HCT116 (cell line): ENCODE results near the gene BPIFB6.

Experiments
- CEBPB ChIP-seq: IDR thresholded peaks from 2 replicates; pipeline ENCODE4 v1.6.1; 2012; ENCODE audit warnings: low read depth
- EZH2 ChIP-seq: fragments of 200-600 bp; sonication (generic); IDR thresholded peaks from 2 replicates; pipeline ENCODE4 v1.6.1; 2017; ENCODE audit warnings: antibody characterized with exemption, mixed run types
- EZH2phosphoT487 ChIP-seq: fragments of 200-600 bp; IDR thresholded peaks from 2 replicates; pipeline ENCODE4 v1.6.1; 2018; ENCODE audit warnings: antibody characterized with exemption, borderline replicate concordance
- MAX ChIP-seq: IDR thresholded peaks from 2 replicates; pipeline ENCODE4 v1.6.1; 2012
- POLR2A ChIP-seq: IDR thresholded peaks from 2 replicates; pipeline ENCODE4 v1.7.0; 2011; ENCODE audit warnings: borderline replicate concordance; ENCODE audit not compliant: insufficient read depth, insufficient read length; ENCODE audit errors: extremely low read depth
- POLR2AphosphoS5 ChIP-seq: IDR thresholded peaks from 2 replicates; pipeline ENCODE4 v1.6.1; 2011; ENCODE audit warnings: mild to moderate bottlenecking, low read depth, low read length, moderate library complexity
- SIN3A ChIP-seq: IDR thresholded peaks from 2 replicates; pipeline ENCODE4 v1.6.1; 2012; ENCODE audit warnings: low read depth
- SP1 ChIP-seq: IDR thresholded peaks from 2 replicates; pipeline ENCODE4 v1.6.1; 2012; ENCODE audit warnings: low read depth
- YY1 ChIP-seq: IDR thresholded peaks from 2 replicates; pipeline ENCODE4 v1.6.1; 2011; ENCODE audit warnings: low read length, low read depth, moderate library complexity, mild to moderate bottlenecking; ENCODE audit not compliant: insufficient replicate concordance; ENCODE audit errors: extremely low read depth
- ZNF274 ChIP-seq: fragments of 200-500 bp; sonication (Bioruptor generic); IDR thresholded peaks from 2 replicates; pipeline ENCODE4 v1.6.1; 2014; ENCODE audit warnings: mild to moderate bottlenecking, low read depth, low read length, inconsistent platforms
- TF ChIP-seq, protein P1 (sequence below), 3 experiments: fragments of 200-600 bp in 1 of 3; sonication (generic) in 1 of 3; IDR thresholded peaks in 2 of 3; conservative IDR thresholded peaks in 1 of 3; 2 replicates each; pipeline ENCODE4 v1.5.1; 2012 to 2017; ENCODE audit warnings: low read depth in 2 of 3, low read length in 2 of 3, antibody characterized with exemption in 1 of 3, borderline replicate concordance in 1 of 3, control low read depth in 1 of 3, mild to moderate bottlenecking in 1 of 3, mixed read lengths in 1 of 3, mixed run types in 1 of 3, moderate library complexity in 1 of 3; ENCODE audit not compliant: insufficient read depth in 1 of 3
- TF ChIP-seq, protein P2 (sequence below): IDR thresholded peaks from 2 replicates; pipeline ENCODE4 v1.6.1; 2012; ENCODE audit warnings: low read depth

- no peak for TF ChIP-seq POLR2A
- TF ChIP-seq, protein P1, sequence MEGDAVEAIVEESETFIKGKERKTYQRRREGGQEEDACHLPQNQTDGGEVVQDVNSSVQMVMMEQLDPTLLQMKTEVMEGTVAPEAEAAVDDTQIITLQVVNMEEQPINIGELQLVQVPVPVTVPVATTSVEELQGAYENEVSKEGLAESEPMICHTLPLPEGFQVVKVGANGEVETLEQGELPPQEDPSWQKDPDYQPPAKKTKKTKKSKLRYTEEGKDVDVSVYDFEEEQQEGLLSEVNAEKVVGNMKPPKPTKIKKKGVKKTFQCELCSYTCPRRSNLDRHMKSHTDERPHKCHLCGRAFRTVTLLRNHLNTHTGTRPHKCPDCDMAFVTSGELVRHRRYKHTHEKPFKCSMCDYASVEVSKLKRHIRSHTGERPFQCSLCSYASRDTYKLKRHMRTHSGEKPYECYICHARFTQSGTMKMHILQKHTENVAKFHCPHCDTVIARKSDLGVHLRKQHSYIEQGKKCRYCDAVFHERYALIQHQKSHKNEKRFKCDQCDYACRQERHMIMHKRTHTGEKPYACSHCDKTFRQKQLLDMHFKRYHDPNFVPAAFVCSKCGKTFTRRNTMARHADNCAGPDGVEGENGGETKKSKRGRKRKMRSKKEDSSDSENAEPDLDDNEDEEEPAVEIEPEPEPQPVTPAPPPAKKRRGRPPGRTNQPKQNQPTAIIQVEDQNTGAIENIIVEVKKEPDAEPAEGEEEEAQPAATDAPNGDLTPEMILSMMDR (IDR thresholded peaks at IDR 0.05 in 2 of 3, conservative IDR thresholded peaks at IDR 0.05 in 1 of 3; ENCODE audit: borderline replicate concordance in 1 of 3, insufficient read depth in 1 of 3, low read depth in 2 of 3, low read length in 2 of 3), result no peak
- TF ChIP-seq EZH2, result no peak
- no peak for TF ChIP-seq MAX
- no peak for TF ChIP-seq SIN3A
- no peak for TF ChIP-seq EZH2phosphoT487
- TF ChIP-seq, protein P2, sequence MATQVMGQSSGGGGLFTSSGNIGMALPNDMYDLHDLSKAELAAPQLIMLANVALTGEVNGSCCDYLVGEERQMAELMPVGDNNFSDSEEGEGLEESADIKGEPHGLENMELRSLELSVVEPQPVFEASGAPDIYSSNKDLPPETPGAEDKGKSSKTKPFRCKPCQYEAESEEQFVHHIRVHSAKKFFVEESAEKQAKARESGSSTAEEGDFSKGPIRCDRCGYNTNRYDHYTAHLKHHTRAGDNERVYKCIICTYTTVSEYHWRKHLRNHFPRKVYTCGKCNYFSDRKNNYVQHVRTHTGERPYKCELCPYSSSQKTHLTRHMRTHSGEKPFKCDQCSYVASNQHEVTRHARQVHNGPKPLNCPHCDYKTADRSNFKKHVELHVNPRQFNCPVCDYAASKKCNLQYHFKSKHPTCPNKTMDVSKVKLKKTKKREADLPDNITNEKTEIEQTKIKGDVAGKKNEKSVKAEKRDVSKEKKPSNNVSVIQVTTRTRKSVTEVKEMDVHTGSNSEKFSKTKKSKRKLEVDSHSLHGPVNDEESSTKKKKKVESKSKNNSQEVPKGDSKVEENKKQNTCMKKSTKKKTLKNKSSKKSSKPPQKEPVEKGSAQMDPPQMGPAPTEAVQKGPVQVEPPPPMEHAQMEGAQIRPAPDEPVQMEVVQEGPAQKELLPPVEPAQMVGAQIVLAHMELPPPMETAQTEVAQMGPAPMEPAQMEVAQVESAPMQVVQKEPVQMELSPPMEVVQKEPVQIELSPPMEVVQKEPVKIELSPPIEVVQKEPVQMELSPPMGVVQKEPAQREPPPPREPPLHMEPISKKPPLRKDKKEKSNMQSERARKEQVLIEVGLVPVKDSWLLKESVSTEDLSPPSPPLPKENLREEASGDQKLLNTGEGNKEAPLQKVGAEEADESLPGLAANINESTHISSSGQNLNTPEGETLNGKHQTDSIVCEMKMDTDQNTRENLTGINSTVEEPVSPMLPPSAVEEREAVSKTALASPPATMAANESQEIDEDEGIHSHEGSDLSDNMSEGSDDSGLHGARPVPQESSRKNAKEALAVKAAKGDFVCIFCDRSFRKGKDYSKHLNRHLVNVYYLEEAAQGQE, result no peak
- TF ChIP-seq YY1, result no peak
- TF ChIP-seq SP1, result no peak
- no peak for TF ChIP-seq CEBPB
- TF ChIP-seq ZNF274, result no peak
- TF ChIP-seq POLR2AphosphoS5, result no peak
These were observed 18.9 kb upstream of the BPIFB6 start for GRCh38 chr20:33012327-33013189.
